HCT116 (cell line): ENCODE results near the gene ZNF462. TPM values are rescaled to one million over a fixed set of nuclear protein-coding genes. Genes with fewer than 3 reads are reported as not detected.

Experiments
- ATAC-seq: fragments of 200-7000 bp; cut with Tn5 transposase; 2 replicates; pipeline ENCODE4 v1.9.1; 2020; ENCODE audit warnings: mild to moderate bottlenecking, moderate library complexity
- BruUV-seq: library from RNA; stranded (reverse); fragments of 400-500 nt; replicated peaks from 2 replicates; lab custom pipeline; 2021; lab: Mats Ljungman, UMichigan
- CTCF ChIA-PET: fragments of 300-600 bp; sonication (Branson Sonifier 250); formaldehyde crosslinking; loops from one replicate; lab custom pipeline; 2021; ENCODE audit warnings: antibody characterized with exemption; lab: Charles Lee
- POLR2A ChIA-PET: fragments of 300-600, 350-600 bp; sonication (Branson Sonifier 250); formaldehyde crosslinking; loops from one replicate; lab custom pipeline; 2021; ENCODE audit warnings: antibody characterized with exemption; lab: Charles Lee
- RAD21 ChIA-PET, 2 experiments: fragments of 300-600 bp; sonication (Branson Sonifier 250); formaldehyde crosslinking; loops; one replicate each; lab custom pipeline; 2023; ENCODE audit warnings: low total read pairs in 2 of 2; ENCODE audit not compliant: uncharacterized antibody in 2 of 2, unreplicated experiment in 2 of 2, low non-redundant PET in 1 of 2; lab: Charles Lee
- DNase-seq: peaks from one replicate; pipeline ENCODE4 v3.0.0-alpha.2; 2010; ENCODE audit warnings: low read depth, low spot score
- H2AFZ ChIP-seq: fragments of 200-600 bp; shearing (Covaris generic), sonication (generic); 2 replicates; pipeline ENCODE4 v1.6.1; 2017; ENCODE audit warnings: low read depth, mixed run types, mixed read lengths, antibody characterized with exemption, low read length; ENCODE audit not compliant: poor library complexity, severe bottlenecking
- H3K27ac ChIP-seq: 2 replicates; pipeline ENCODE4 v1.5.1; 2012; ENCODE audit warnings: low read depth, low read length
- H3K27me3 ChIP-seq: fragments of 200-600 bp; sonication (generic); 2 replicates; pipeline ENCODE4 v1.6.1; 2016; ENCODE audit warnings: mixed run types, low read length, mixed read lengths; ENCODE audit not compliant: insufficient read depth
- H3K36me3 ChIP-seq, 2 experiments: fragments of 200-500 bp in 1 of 2; fragments of 200-600 bp in 1 of 2; sonication (Bioruptor generic) in 1 of 2; sonication (generic) in 1 of 2; 2 replicates each; pipeline versions ENCODE4 v1.5.1 to v1.6.1; 2014 to 2016; ENCODE audit warnings: low read length in 2 of 2, inconsistent platforms in 1 of 2, mixed read lengths in 1 of 2, mixed run types in 1 of 2; ENCODE audit not compliant: insufficient read depth in 2 of 2, control insufficient read depth in 1 of 2
- H3K4me1 ChIP-seq, 2 experiments: fragments of 200-600 bp in 1 of 2; sonication (generic) in 1 of 2; 2 replicates each; pipeline versions ENCODE4 v1.5.1 to v1.6.1; 2012 to 2017; ENCODE audit warnings: low read length in 2 of 2, inconsistent platforms in 1 of 2, mild to moderate bottlenecking in 1 of 2, mixed read lengths in 1 of 2, mixed run types in 1 of 2, moderate library complexity in 1 of 2; ENCODE audit not compliant: insufficient read depth in 2 of 2, control insufficient read depth in 1 of 2
- H3K4me2 ChIP-seq: fragments of 200-600 bp; sonication (generic); 2 replicates; pipeline ENCODE4 v1.6.1; 2017; ENCODE audit warnings: mixed run types, low read length, mixed read lengths
- H3K4me3 ChIP-seq, 2 experiments: fragments of 200-600 bp in 1 of 2; sonication (generic) in 1 of 2; replicated peaks in 1 of 2; 2 replicates each; pipeline ENCODE4 v1.5.1; 2011 to 2016; ENCODE audit warnings: low read length in 2 of 2, control low read depth in 1 of 2, low read depth in 1 of 2, mild to moderate bottlenecking in 1 of 2, mixed read lengths in 1 of 2, mixed run types in 1 of 2
- H3K79me2 ChIP-seq: fragments of 200-600 bp; sonication (generic); 2 replicates; pipeline ENCODE4 v1.6.1; 2017; ENCODE audit warnings: mild to moderate bottlenecking, mixed run types, low read length, moderate library complexity, mixed read lengths; ENCODE audit not compliant: insufficient read depth
- H3K9ac ChIP-seq: fragments of 200-600 bp; sonication (generic); 2 replicates; pipeline ENCODE4 v1.6.1; 2016; ENCODE audit warnings: low read length, mixed read lengths
- H3K9me2 ChIP-seq: fragments of 200-600 bp; sonication (generic), shearing (Covaris generic); 2 replicates; pipeline ENCODE4 v1.6.1; 2017; ENCODE audit warnings: mixed run types, mild to moderate bottlenecking, moderate library complexity; ENCODE audit not compliant: insufficient read depth
- H3K9me3 ChIP-seq, 2 experiments: fragments of 200-500 bp in 1 of 2; fragments of 200-600 bp in 1 of 2; sonication (Bioruptor generic) in 1 of 2; sonication (generic) in 1 of 2; 2 replicates each; pipeline ENCODE4 v1.6.1; 2014 to 2017; ENCODE audit warnings: low read length in 2 of 2, mixed read lengths in 2 of 2, inconsistent platforms in 1 of 2, low read depth in 1 of 2, mild to moderate bottlenecking in 1 of 2, mixed run types in 1 of 2, moderate library complexity in 1 of 2; ENCODE audit not compliant: control insufficient read depth in 1 of 2, insufficient read depth in 1 of 2
- H4K20me1 ChIP-seq: fragments of 200-600 bp; sonication (generic), shearing (Covaris generic); 2 replicates; pipeline ENCODE4 v1.6.1; 2017; ENCODE audit warnings: mixed run types, mild to moderate bottlenecking, moderate library complexity; ENCODE audit not compliant: insufficient read depth
- ELF1 ChIP-seq: IDR thresholded peaks from 2 replicates; pipeline ENCODE4 v1.6.1; 2012; ENCODE audit warnings: low read depth, borderline replicate concordance
- EZH2phosphoT487 ChIP-seq: fragments of 200-600 bp; IDR thresholded peaks from 2 replicates; pipeline ENCODE4 v1.6.1; 2018; ENCODE audit warnings: antibody characterized with exemption, borderline replicate concordance
- FOSL1 ChIP-seq: IDR thresholded peaks from 2 replicates; pipeline ENCODE4 v1.6.1; 2012; ENCODE audit warnings: low read depth
- SIN3A ChIP-seq: IDR thresholded peaks from 2 replicates; pipeline ENCODE4 v1.6.1; 2012; ENCODE audit warnings: low read depth
- TCF7L2 ChIP-seq: IDR thresholded peaks from 2 replicates; pipeline ENCODE4 v1.7.0; 2011; ENCODE audit warnings: borderline replicate concordance, inconsistent platforms; ENCODE audit not compliant: insufficient read depth, insufficient read length; ENCODE audit errors: extremely low read depth
- YY1 ChIP-seq: IDR thresholded peaks from 2 replicates; pipeline ENCODE4 v1.6.1; 2011; ENCODE audit warnings: low read length, low read depth, moderate library complexity, mild to moderate bottlenecking; ENCODE audit not compliant: insufficient replicate concordance; ENCODE audit errors: extremely low read depth
- ZNF274 ChIP-seq: fragments of 200-500 bp; sonication (Bioruptor generic); IDR thresholded peaks from 2 replicates; pipeline ENCODE4 v1.6.1; 2014; ENCODE audit warnings: mild to moderate bottlenecking, low read depth, low read length, inconsistent platforms
- intact Hi-C: fragments of 100-400 bp; cut with micrococcal nuclease; formaldehyde crosslinking; loops from 2 replicates; pipeline ENCODE4 v1.10.0; 2022
- total RNA-seq: library from RNA; stranded (reverse); gene quantifications from one replicate; pipeline ENCODE4 v1.2.1, GENCODE V29; 2021; ENCODE audit not compliant: unreplicated experiment
- TF ChIP-seq, protein P1 (sequence below): IDR thresholded peaks from 2 replicates; pipeline ENCODE4 v1.6.1; 2011; ENCODE audit warnings: mild to moderate bottlenecking, low read length, moderate library complexity; ENCODE audit not compliant: insufficient replicate concordance; ENCODE audit errors: extremely low read depth

The ZNF462 gene
- total RNA-seq, 1 experiment from 2014 or later: 18.1 TPM

DNA sequence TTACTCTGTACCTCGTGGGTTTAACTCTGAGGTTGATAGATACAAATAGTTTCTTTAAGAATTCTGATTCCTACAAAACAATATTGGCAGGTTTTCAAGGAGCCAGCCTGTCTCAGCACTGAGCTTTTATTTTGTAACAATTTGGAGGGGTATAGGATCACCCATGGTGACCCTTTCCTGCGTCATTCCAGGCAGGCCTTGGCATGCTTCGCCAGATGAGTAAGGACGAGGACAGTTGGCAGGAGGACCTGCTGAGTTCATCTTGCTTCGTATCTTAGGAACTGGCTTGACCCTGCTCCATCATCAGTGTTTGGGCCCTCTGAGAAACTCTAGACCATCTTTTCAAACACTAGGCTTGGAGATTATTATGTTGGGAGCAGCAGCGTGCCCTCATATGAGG, 17.9 kb downstream of the ZNF462 start:
- Histone ChIP-seq H3K27ac (no peak overlapping the region), H3K4me3 (no peak overlapping the region), H3K36me3 (no peaks in the 10 kb centered on the region), H3K4me2 (no peak overlapping the region), H4K20me1 (no peaks in the 10 kb centered on the region), H3K9me2 (no peaks in the 10 kb centered on the region), H3K9ac (no peak overlapping the region), H2AFZ (no peak overlapping the region), H3K79me2 (no peaks in the 10 kb centered on the region; the same call in 1 of the 2 replicates), H3K9me3 (no peaks in the 10 kb centered on the region), H3K27me3 (no peaks in the 10 kb centered on the region), H3K4me1 (peaks cover 0 to 8% of the 10 kb centered on the region in 2 experiments; a peak in 2 of 4 replicates)
- ChIA-PET CTCF (no interaction called here), POLR2A (no interaction called here), RAD21 (no interaction called here)
- DNase-seq (no peak), ATAC-seq (no peak)
- no TSS peak for BruUV-seq
- TF ChIP-seq FOSL1 (no peak), YY1 (no peak), SIN3A (no peak), TCF7L2 (no peak), EZH2phosphoT487 (no peak)
- TF ChIP-seq, protein P1, sequence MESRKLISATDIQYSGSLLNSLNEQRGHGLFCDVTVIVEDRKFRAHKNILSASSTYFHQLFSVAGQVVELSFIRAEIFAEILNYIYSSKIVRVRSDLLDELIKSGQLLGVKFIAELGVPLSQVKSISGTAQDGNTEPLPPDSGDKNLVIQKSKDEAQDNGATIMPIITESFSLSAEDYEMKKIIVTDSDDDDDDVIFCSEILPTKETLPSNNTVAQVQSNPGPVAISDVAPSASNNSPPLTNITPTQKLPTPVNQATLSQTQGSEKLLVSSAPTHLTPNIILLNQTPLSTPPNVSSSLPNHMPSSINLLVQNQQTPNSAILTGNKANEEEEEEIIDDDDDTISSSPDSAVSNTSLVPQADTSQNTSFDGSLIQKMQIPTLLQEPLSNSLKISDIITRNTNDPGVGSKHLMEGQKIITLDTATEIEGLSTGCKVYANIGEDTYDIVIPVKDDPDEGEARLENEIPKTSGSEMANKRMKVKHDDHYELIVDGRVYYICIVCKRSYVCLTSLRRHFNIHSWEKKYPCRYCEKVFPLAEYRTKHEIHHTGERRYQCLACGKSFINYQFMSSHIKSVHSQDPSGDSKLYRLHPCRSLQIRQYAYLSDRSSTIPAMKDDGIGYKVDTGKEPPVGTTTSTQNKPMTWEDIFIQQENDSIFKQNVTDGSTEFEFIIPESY: no peak
- intact Hi-C loops: no loop called here

DNA sequence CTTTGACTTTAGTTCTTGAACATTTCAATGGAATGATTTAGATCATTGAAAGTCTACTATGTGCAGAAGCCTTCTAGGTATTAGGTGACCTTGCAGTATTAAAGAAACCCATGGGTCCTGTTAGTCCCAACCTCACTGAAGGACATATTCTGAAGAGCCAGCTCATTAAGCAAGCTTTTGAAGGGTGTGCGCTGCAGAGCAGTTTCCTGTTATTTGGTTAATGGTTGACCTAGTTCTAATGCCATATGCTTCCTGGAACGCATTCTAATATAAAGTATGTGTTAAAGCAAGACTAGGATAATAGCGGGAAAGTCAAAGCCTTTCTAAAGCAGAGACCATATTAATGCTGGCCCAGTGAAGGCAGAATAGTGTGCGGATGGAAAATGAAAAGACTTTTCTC, 20.1 kb downstream of the ZNF462 start:
- ChIA-PET RAD21 (no interaction called here), POLR2A (no interaction called here)
- no peak for ATAC-seq

More for the DNA sequence above, 20.1 kb downstream of the ZNF462 start:
- intact Hi-C loops: no loop called here
- CTCF ChIA-PET: no interaction called here
- H3K4me3 ChIP-seq: no peak overlapping the region
- peaks cover 0 to 8% of the 10 kb centered on the region in 2 experiments; a peak in 2 of 4 replicates for H3K4me1 ChIP-seq
- H3K9me2 ChIP-seq: no peaks in the 10 kb centered on the region
- H3K27ac ChIP-seq: no peak overlapping the region
- no peak for TF ChIP-seq ZNF274
- no peak for TF ChIP-seq ELF1
- no peak for DNase-seq
- H3K9ac ChIP-seq: no peak overlapping the region
- no peak overlapping the region for H3K4me2 ChIP-seq
- no TSS peak for BruUV-seq
- no peak overlapping the region for H2AFZ ChIP-seq
- no peaks in the 10 kb centered on the region for H3K9me3 ChIP-seq
- H3K36me3 ChIP-seq: no peaks in the 10 kb centered on the region
- no peaks in the 10 kb centered on the region for H3K27me3 ChIP-seq
- H3K79me2 ChIP-seq: no peaks in the 10 kb centered on the region; the same call in 1 of the 2 replicates
- H4K20me1 ChIP-seq: no peaks in the 10 kb centered on the region
